ENCODE measurements around the gene SMYD4. TPM values are rescaled to one million over a fixed set of nuclear protein-coding genes. Genes with fewer than 3 reads are reported as not detected.
"Not testable (repeated sequence)": the region's sequence is repeated elsewhere in the genome, so short reads cannot be mapped to it uniquely, and the experiment has no call there.

The SMYD4 gene
- total RNA-seq, 1 donor from 2014 or later: 28.4 TPM

DNA sequence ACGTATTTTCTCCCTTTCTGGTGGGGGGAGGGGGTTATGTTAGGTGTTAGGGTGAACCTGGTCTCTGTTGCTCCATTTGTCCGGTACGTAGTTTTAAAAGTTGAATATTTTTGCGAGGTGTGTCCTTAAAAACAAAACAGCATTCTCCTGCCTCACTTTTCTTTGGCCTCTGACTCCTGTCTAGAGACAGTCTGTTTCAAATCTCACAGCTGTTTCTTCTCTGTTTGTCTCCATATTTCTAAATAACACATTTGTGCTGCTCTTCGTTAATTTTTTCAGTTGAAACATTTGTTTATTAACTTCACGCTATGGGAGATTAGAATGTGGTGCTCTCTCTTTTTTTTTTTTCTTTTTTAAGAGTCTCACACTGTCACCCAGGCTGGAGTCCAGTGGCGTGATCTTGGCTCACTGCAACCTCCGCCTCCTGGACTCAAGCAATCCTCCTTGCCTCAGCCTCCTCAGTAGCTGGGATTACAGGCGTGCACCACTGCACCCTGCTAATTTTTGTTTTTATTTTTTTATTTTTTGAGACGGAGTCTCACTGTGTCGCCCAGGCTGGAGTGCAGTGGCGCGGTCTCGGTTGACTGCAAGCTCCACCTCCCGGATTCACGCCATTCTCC lies 31.8 kb upstream of the SMYD4 start:
- H3K36me3 Mint-ChIP-seq (ENCODE audit: low read depth): peaks cover 22% of the 10 kb centered on the region
- H3K4me1 Mint-ChIP-seq (ENCODE audit: low read depth): peaks cover 7% of the 10 kb centered on the region
- intact Hi-C loops (cut with micrococcal nuclease): no loop called here
- H3K9me3 Mint-ChIP-seq: no peaks in the 10 kb centered on the region
- no peak for DNase-seq (ENCODE audit: low spot score)
- H3K4me3 Mint-ChIP-seq: no peak overlapping the region
- no peak overlapping the region for H3K27ac Mint-ChIP-seq
- H3K27me3 Mint-ChIP-seq (ENCODE audit: insufficient read depth): no peaks in the 10 kb centered on the region

DNA sequence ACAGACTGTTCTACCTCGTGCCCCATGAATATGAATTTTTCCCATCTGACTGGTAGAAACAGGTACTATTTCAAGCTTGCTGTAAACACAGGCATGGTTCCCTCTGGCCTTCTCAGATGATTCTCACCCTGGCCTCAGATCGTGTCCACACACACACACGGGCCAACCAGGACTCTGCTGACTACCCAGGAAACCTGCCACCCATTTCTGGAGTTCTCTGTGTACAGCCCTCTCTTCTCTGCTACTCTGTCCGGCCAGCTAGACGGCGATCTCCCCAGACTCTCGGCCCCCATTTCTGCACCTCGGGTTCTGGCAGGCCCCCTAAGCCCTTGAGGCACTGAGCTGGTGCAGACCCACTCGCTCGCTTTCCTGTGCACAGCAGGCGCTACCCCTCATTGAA lies 31.3 kb upstream of the SMYD4 start:
- intact Hi-C loops (cut with micrococcal nuclease): no loop called here
- Mint-ChIP-seq H3K4me3 (no peak overlapping the region), H3K4me1 (ENCODE audit: low read depth) (peaks cover 7% of the 10 kb centered on the region), H3K27me3 (ENCODE audit: insufficient read depth) (no peaks in the 10 kb centered on the region), H3K9me3 (no peaks in the 10 kb centered on the region), H3K27ac (no peak overlapping the region), H3K36me3 (ENCODE audit: low read depth) (peaks cover 22% of the 10 kb centered on the region)
- DNase-seq (ENCODE audit: low spot score): no peak

GRCh38 chr17:1856462-1856861 lies 26.8 kb upstream of the SMYD4 start:
- intact Hi-C loops (cut with micrococcal nuclease); H3K9me3 Mint-ChIP-seq; DNase-seq (ENCODE audit: low spot score); H3K4me3 Mint-ChIP-seq; H3K27ac Mint-ChIP-seq; H3K27me3 Mint-ChIP-seq (ENCODE audit: insufficient read depth): not testable (repeated sequence)
- H3K4me1 Mint-ChIP-seq (ENCODE audit: low read depth): peaks cover 21% of the 10 kb centered on the region
- H3K36me3 Mint-ChIP-seq (ENCODE audit: low read depth): peaks cover 38% of the 10 kb centered on the region

DNA sequence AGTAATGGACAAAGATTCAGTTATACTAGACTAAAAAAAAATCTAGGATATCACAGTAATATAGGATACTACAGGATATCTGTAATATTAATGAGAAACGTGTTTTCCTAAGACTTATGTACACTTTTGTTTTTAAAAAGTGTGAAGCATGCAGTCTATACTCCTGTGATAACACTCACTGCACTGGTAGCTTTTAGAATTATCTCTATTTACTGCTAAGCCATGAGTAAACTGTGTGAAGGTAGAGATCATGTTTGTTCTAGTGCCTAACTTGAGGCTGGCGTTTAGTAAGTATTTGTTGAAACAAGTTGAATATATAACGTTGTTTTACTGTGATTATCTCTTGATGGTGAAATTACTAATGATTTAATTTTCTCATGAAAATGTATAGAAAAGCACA lies 24.0 kb upstream of the SMYD4 start:
- no peak overlapping the region for H3K27ac Mint-ChIP-seq
- H3K27me3 Mint-ChIP-seq (ENCODE audit: insufficient read depth): no peaks in the 10 kb centered on the region
- DNase-seq (ENCODE audit: low spot score): no peak
- H3K4me1 Mint-ChIP-seq (ENCODE audit: low read depth): peaks cover 27% of the 10 kb centered on the region
- no peaks in the 10 kb centered on the region for H3K9me3 Mint-ChIP-seq
- H3K4me3 Mint-ChIP-seq: no peak overlapping the region
- intact Hi-C loops (cut with micrococcal nuclease): no loop called here
- H3K36me3 Mint-ChIP-seq (ENCODE audit: low read depth): peaks cover 38% of the 10 kb centered on the region

- H3K9me3 Mint-ChIP-seq: no peaks in the 10 kb centered on the region
- H3K4me3 Mint-ChIP-seq: no peak overlapping the region
- no peaks in the 10 kb centered on the region for H3K27me3 Mint-ChIP-seq (ENCODE audit: insufficient read depth)
- intact Hi-C loops (cut with micrococcal nuclease): no loop called here
- H3K4me1 Mint-ChIP-seq (ENCODE audit: low read depth): peaks cover 27% of the 10 kb centered on the region
- no peak for DNase-seq (ENCODE audit: low spot score)
- no peak overlapping the region for H3K27ac Mint-ChIP-seq
- peaks cover 41% of the 10 kb centered on the region for H3K36me3 Mint-ChIP-seq (ENCODE audit: low read depth)
These were observed 22.6 kb upstream of the SMYD4 start for GRCh38 chr17:1852327-1852726.

DNA sequence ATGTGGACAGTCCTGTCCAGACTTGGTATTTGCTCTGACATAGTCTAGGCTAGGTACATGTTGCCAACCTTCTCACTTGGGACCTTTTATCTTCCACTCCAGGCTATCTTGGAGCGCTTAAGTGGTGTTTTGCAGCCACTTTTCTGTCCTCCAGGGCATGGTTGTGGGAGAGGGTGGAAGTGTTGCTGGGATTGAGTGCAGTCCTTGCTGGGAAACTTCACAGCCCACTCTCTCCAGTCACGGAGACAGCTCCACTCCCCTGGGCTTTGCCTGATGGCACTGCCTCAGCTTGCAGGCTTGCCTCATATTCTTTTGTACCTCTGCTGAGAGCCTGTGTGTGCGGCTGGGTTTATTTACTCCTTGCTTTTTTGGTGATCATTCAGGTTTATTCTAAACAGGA lies 17.5 kb upstream of the SMYD4 start:
- Mint-ChIP-seq H3K36me3 (ENCODE audit: low read depth) (peaks cover 49% of the 10 kb centered on the region), H3K4me1 (ENCODE audit: low read depth) (peaks cover 18% of the 10 kb centered on the region), H3K27me3 (ENCODE audit: insufficient read depth) (no peaks in the 10 kb centered on the region), H3K4me3 (no peak overlapping the region), H3K9me3 (no peaks in the 10 kb centered on the region), H3K27ac (no peak overlapping the region)
- intact Hi-C loops (cut with micrococcal nuclease): no loop called here
- DNase-seq (ENCODE audit: low spot score): no peak

DNA sequence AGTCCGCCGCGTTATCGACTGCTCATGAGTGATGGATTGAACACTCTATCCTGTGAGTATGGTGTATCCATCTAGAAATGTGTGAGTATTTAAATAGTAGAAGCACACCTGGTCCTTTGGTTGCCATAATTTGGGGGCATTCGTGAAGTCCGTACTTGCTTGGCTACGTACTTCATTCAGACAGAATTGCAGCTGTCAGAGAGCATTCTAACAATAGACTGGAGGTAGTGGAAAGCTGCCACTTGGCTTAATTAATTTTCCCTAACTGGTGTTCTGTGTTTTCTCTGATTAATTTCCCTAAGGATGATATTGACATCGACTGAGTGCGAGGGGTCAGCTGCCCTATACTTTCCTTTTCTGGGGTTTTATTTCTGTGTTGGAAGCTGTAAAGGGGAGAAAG lies 14.2 kb upstream of the SMYD4 start:
- H3K27me3 Mint-ChIP-seq (ENCODE audit: insufficient read depth): no peaks in the 10 kb centered on the region
- no peak for DNase-seq (ENCODE audit: low spot score)
- H3K9me3 Mint-ChIP-seq: no peaks in the 10 kb centered on the region
- no peak overlapping the region for H3K4me3 Mint-ChIP-seq
- H3K4me1 Mint-ChIP-seq (ENCODE audit: low read depth): peaks cover 10% of the 10 kb centered on the region
- H3K27ac Mint-ChIP-seq: no peak overlapping the region
- H3K36me3 Mint-ChIP-seq (ENCODE audit: low read depth): peaks cover 42% of the 10 kb centered on the region
- intact Hi-C loops (cut with micrococcal nuclease): no loop called here

- Mint-ChIP-seq H3K9me3 (no peaks in the 10 kb centered on the region), H3K27me3 (ENCODE audit: insufficient read depth) (no peaks in the 10 kb centered on the region), H3K27ac (no peak overlapping the region), H3K4me3 (no peak overlapping the region), H3K4me1 (ENCODE audit: low read depth) (peaks cover 22% of the 10 kb centered on the region), H3K36me3 (ENCODE audit: low read depth) (peaks cover 35% of the 10 kb centered on the region)
- intact Hi-C loops (cut with micrococcal nuclease): no loop called here
- no peak for DNase-seq (ENCODE audit: low spot score)
These were observed 9.8 kb upstream of the SMYD4 start for GRCh38 chr17:1839516-1839915.

DNA sequence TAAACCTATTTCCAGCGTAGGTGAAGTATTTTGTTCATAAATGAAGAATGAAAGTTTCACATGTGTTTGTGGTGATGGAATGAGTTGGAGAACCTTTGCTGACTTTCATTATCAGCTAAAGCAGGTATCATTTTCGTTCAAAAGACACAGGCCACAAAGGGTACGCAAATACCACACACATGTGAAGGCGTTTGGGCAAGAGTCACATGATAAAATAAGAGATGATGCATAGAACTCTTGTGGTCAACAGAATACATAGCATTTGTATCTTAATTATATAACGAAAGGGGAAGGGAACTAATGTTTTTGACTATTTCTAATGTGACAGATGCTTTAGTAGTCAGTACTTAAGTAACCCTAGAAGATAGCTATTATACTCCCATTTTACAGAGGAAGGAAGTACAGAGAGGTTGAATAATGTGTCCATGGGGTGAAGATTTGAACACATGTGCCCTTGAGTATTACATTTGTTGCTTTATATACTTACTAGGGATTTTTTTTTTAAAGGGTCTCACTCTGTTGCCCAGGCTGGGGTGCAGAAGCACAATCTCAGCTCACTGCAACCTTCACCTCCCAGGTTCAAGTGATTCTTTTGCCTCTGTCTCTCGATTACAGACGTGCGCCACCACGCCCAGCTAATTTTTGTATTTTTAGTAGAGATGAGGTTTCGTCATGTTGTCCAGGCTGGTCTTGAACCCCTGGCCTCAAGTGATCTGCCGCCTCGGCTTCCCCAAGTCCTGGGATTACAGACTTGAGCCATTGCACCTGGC lies 4.9 kb upstream of the SMYD4 start:
- DNase-seq (ENCODE audit: low spot score): peak; percentile 27
- peaks cover 26% of the 10 kb centered on the region for H3K36me3 Mint-ChIP-seq (ENCODE audit: low read depth)
- H3K27me3 Mint-ChIP-seq (ENCODE audit: insufficient read depth): no peaks in the 10 kb centered on the region
- peak overlapping the region; percentile 51 for H3K4me3 Mint-ChIP-seq
- intact Hi-C loops (cut with micrococcal nuclease): loop anchor here (1.0 to 5.0 kb wide), 4 partner anchors 36 to 558 kb away; partner anchors contain the start of gene PRPF8
- peaks cover 28% of the 10 kb centered on the region for H3K4me1 Mint-ChIP-seq (ENCODE audit: low read depth)
- no peaks in the 10 kb centered on the region for H3K9me3 Mint-ChIP-seq
- H3K27ac Mint-ChIP-seq: peak overlapping the region; percentile 55

DNA sequence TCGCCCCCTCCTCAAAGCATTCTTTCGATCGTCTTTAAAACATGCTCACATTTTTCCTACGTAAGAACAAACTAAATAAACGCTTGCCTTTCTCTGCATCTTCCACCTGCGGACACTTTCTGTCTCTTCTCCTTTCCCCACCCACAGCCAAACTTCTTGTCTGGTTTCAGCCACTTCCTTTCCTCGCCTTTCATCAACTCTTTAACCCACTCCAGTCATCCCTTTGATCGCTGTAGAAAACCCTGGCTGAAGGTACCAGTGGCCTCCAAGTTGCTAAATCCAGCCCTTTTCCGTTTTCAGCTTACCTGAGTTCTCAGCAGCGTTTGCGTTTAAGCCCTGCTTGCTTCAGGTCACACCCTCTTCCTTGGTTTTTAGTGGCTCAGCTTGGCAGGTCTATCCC lies 586 bp upstream of the SMYD4 start:
- intact Hi-C loops (cut with micrococcal nuclease): loop anchor here (1.0 to 5.0 kb wide), 3 partner anchors 113 to 562 kb away; partner anchors contain the start of gene RILP
- Mint-ChIP-seq H3K9me3 (no peaks in the 10 kb centered on the region), H3K4me3 (peak overlapping the region; percentile 91), H3K27ac (peak overlapping the region; percentile 90), H3K36me3 (ENCODE audit: low read depth) (peaks cover 27% of the 10 kb centered on the region), H3K27me3 (ENCODE audit: insufficient read depth) (no peaks in the 10 kb centered on the region), H3K4me1 (ENCODE audit: low read depth) (peaks cover 49% of the 10 kb centered on the region)
- peak; percentile 40 for DNase-seq (ENCODE audit: low spot score)

- intact Hi-C loops (cut with micrococcal nuclease): loop anchor here (1.0 kb wide), 1 partner anchor 201 kb away; the partner anchor contains the start of gene DPH1
- Mint-ChIP-seq H3K9me3 (no peaks in the 10 kb centered on the region), H3K4me3 (peak overlapping the region; percentile 92), H3K27ac (peak overlapping the region; percentile 69), H3K27me3 (ENCODE audit: insufficient read depth) (no peaks in the 10 kb centered on the region), H3K4me1 (ENCODE audit: low read depth) (peaks cover 45% of the 10 kb centered on the region), H3K36me3 (ENCODE audit: low read depth) (peaks cover 27% of the 10 kb centered on the region)
- DNase-seq (ENCODE audit: low spot score): no peak
These were observed 498 bp downstream of the SMYD4 start for GRCh38 chr17:1829216-1829591.

GRCh38 chr17:1820528-1821252 lies 9.0 kb downstream of the SMYD4 start:
- H3K4me1 Mint-ChIP-seq (ENCODE audit: low read depth): peaks cover 15% of the 10 kb centered on the region
- no peak overlapping the region for H3K4me3 Mint-ChIP-seq
- no peak for DNase-seq (ENCODE audit: low spot score)
- intact Hi-C loops (cut with micrococcal nuclease): no loop called here
- H3K27me3 Mint-ChIP-seq (ENCODE audit: insufficient read depth): no peaks in the 10 kb centered on the region
- no peak overlapping the region for H3K27ac Mint-ChIP-seq
- peaks cover 29% of the 10 kb centered on the region for H3K36me3 Mint-ChIP-seq (ENCODE audit: low read depth)
- no peaks in the 10 kb centered on the region for H3K9me3 Mint-ChIP-seq

GRCh38 chr17:1813088-1813487 lies 16.6 kb downstream of the SMYD4 start:
- no peak overlapping the region for H3K4me3 Mint-ChIP-seq

More at GRCh38 chr17:1813088-1813487, 16.6 kb downstream of the SMYD4 start:
- Mint-ChIP-seq H3K36me3 (ENCODE audit: low read depth) (peaks cover 11% of the 10 kb centered on the region), H3K27me3 (ENCODE audit: insufficient read depth) (no peaks in the 10 kb centered on the region), H3K27ac (no peak overlapping the region), H3K4me1 (ENCODE audit: low read depth) (no peaks in the 10 kb centered on the region), H3K9me3 (no peaks in the 10 kb centered on the region)
- intact Hi-C loops (cut with micrococcal nuclease): no loop called here
- DNase-seq (ENCODE audit: low spot score): no peak

Data from activated T-helper 1 cell treated with anti-CD3 and anti-CD28 coated beads, Interleukin-12 subunit alpha, Interleukin-12 subunit beta, Interleukin-2, Interleukin-4 antibody, amounts not matched to agents 30 ng/mL and 10 ng/mL and 1 ng/mL, durations not matched to agents 14 hours and 24 hours and 36 hours (primary cell).